SK-N-MC (cell line): ENCODE data around the gene FBXW9.

Experiments used
- DNase-seq: peaks from one replicate; pipeline ENCODE4 v3.0.0-alpha.2; 2011; ENCODE audit warnings: low read depth, low spot score
- H3K27ac ChIP-seq: fragments of 200-600 bp; sonication (generic); 2 replicates; pipeline ENCODE4 v1.5.1; 2016; ENCODE audit warnings: mixed run types
- H3K36me3 ChIP-seq: fragments of 200-600 bp; sonication (generic); 2 replicates; pipeline ENCODE4 v1.6.1; 2017; ENCODE audit warnings: antibody characterized with exemption, low read length, mixed read lengths; ENCODE audit not compliant: insufficient read depth
- H3K4me3 ChIP-seq: fragments of 200-600 bp; sonication (generic); 2 replicates; pipeline ENCODE4 v1.5.1; 2016
- H3K9ac ChIP-seq: fragments of 200-600 bp; sonication (generic); 2 replicates; pipeline ENCODE4 v1.8.0; 2017; ENCODE audit warnings: mixed run types, mixed read lengths; ENCODE audit not compliant: insufficient read length
- H3K9me3 ChIP-seq: fragments of 200-600 bp; sonication (generic); 2 replicates; pipeline ENCODE4 v1.6.1; 2017; ENCODE audit warnings: low read depth, mild to moderate bottlenecking, antibody characterized with exemption, low read length, moderate library complexity, mixed read lengths
- EZH2 ChIP-seq: fragments of 200-600 bp; sonication (generic); IDR thresholded peaks from one replicate; pipeline ENCODE4 v1.6.1; 2017; ENCODE audit warnings: antibody characterized with exemption
- FOXP2 ChIP-seq: optimal IDR thresholded peaks from 2 replicates; pipeline ENCODE3; 2011; ENCODE audit warnings: mild to moderate bottlenecking, moderate library complexity; ENCODE audit not compliant: insufficient read depth; ENCODE audit errors: extremely low read length, control extremely low read depth
- POLR2AphosphoS5 ChIP-seq: IDR thresholded peaks from 2 replicates; pipeline ENCODE4 v1.6.1; 2012; ENCODE audit warnings: mild to moderate bottlenecking, low read depth, low read length, borderline replicate concordance

The FBXW9 gene

GRCh38 chr19:12641456-12641855 lies 55.0 kb downstream of the FBXW9 start:
- Histone ChIP-seq H3K4me3 (no peak overlapping the region), H3K27ac (no peak overlapping the region), H3K9ac (no peak overlapping the region), H3K36me3 (no peaks in the 10 kb centered on the region), H3K9me3 (no peaks in the 10 kb centered on the region)
- no peak for TF ChIP-seq POLR2AphosphoS5
- no peak for TF ChIP-seq FOXP2
- no peak for TF ChIP-seq EZH2
- DNase-seq: no peak

- no peaks in the 10 kb centered on the region for H3K36me3 ChIP-seq
- TF ChIP-seq EZH2 (no peak), FOXP2 (no peak), POLR2AphosphoS5 (no peak)
- no peaks in the 10 kb centered on the region for H3K9me3 ChIP-seq
- no peak for DNase-seq
- H3K4me3 ChIP-seq: no peak overlapping the region
- H3K27ac ChIP-seq: no peak overlapping the region
- H3K9ac ChIP-seq: no peak overlapping the region
Observed at GRCh38 chr19:12639901-12640613, 56.4 kb downstream of the FBXW9 start.
